Prostate gland (tissue), 2 donors: Measurements from ENCODE around the gene CADPS2.

Experiments
- CTCF ChIP-seq, 4 experiments: fragments of 200-600 bp in 2 of 4; fragments of 450-650 bp in 2 of 4; sonication (generic) in 2 of 4; IDR thresholded peaks; 1 replicate in 3 of 4; 2 replicates in 1 of 4; pipeline ENCODE4 v1.5.1; 2016 to 2019; ENCODE audit warnings: antibody characterized with exemption in 4 of 4, mild to moderate bottlenecking in 2 of 4, moderate library complexity in 2 of 4
- POLR2A ChIP-seq: fragments of 450-650 bp; IDR thresholded peaks from one replicate; pipeline ENCODE4 v1.6.1; 2016; ENCODE audit warnings: antibody characterized with exemption, mild to moderate bottlenecking

DNA sequence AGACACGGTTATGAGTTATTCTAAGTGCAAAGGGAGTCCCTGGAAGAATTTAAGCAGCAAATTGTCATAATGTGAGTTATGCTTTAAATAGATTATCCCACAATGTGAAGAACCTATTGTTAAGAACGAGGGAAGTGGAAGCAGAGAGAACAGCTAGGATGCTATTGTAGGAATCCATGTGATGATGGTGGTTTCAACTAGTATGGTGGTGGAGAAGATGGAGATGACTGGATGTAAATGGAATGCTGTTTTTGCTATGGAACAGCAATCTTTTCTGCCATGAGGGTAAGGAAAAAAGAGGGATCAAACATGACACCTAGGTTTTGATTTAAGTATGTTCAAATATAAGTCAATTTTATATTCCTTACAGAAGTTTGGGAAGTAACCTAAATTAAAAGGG, 378.7 kb downstream of the CADPS2 start:
- no peak for TF ChIP-seq CTCF (IDR thresholded peaks at IDR 0.05)
- no peak for TF ChIP-seq POLR2A
